Measurements from ENCODE around the gene OTOS. TPM values are rescaled to one million over a fixed set of nuclear protein-coding genes. Genes with fewer than 3 reads are reported as not detected.

The OTOS gene
- total and polyA plus RNA-seq, 2 of the 4 experiments (the other 2 are of a cell fraction) = 0.34 TPM; not detected in 1

DNA sequence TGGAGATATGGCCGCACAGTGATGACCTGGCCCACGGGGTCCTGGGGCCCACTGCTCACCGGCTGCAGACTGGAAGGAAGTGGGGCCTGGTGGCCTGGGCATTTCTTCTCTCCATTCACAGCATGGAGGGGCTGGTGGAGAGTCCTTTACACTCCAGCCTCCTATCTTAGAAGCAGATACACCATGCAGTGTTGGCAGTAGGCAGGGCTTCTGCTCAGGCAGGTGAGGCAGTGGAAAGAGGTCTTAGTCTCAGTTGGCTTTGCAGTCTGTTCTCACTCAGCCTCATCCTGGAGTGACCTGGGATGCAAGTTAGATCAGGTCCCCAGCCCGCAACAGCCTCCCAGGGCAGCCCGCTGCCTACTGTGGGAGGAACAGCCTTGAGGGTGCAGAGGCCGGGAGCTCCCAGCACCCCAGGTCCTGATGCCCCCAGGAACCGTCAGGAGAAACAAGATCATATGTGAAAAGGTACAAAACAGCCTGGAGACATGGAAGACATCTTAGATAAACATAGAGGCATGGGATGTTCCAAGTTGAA lies 45.8 kb upstream of the OTOS start:
- Histone ChIP-seq H2BK5ac (ENCODE audit: low read depth, low read length, poor library complexity, severe bottlenecking) (no peak overlapping the region), H3K9me3 (ENCODE audit: control insufficient read depth, insufficient read depth, low read length) (peaks cover 9% of the 10 kb centered on the region), H4K20me1 (ENCODE audit: insufficient read depth, low read length) (no peaks in the 10 kb centered on the region), H2BK15ac (ENCODE audit: low read depth, low read length) (no peak overlapping the region), H3K23ac (ENCODE audit: low read depth, low read length) (no peak overlapping the region), H2AK5ac (ENCODE audit: low read depth, low read length) (no peak overlapping the region), H2AFZ (replicated peaks; ENCODE audit: low read length, poor library complexity) (no peak overlapping the region), H3K27ac (ENCODE audit: insufficient read depth, low read length) (no peak overlapping the region), H2AK9ac (replicated peaks; ENCODE audit: low read depth, low read length, poor library complexity) (no peak overlapping the region), H3K27me3 (ENCODE audit: control insufficient read depth, insufficient read depth, low read length) (peaks cover 56% of the 10 kb centered on the region), H2BK20ac (ENCODE audit: low read depth, low read length) (no peak overlapping the region), H4K8ac (ENCODE audit: low read depth in 2 of 2, low read length in 2 of 2) (no peak overlapping the region), H3K36me3 (ENCODE audit: control insufficient read depth, insufficient read depth, low read length) (no peaks in the 10 kb centered on the region), H3K56ac (ENCODE audit: extremely low read depth, insufficient read depth, low read length) (no peak overlapping the region), H3K4me1 (ENCODE audit: control insufficient read depth, insufficient read depth, low read length) (no peaks in the 10 kb centered on the region), H4K5ac (ENCODE audit: low read depth, low read length) (no peak overlapping the region), H3K4me2 (ENCODE audit: low read depth, low read length) (no peak overlapping the region), H3K9me1 (ENCODE audit: insufficient read depth, low read length) (no peaks in the 10 kb centered on the region), H3K14ac (replicated peaks; ENCODE audit: low read depth, low read length) (no peak overlapping the region), H3K79me1 (ENCODE audit: low read depth in 1 of 2, low read length in 2 of 2) (no peaks in the 10 kb centered on the region), H3K4ac (ENCODE audit: low read depth, low read length) (no peak overlapping the region), H2BK120ac (ENCODE audit: low read depth, low read length) (no peak overlapping the region), H3K4me3 (ENCODE audit: insufficient read depth, low read depth, low read length) (no peak overlapping the region), H3K9ac (ENCODE audit: low read depth, low read length) (no peak overlapping the region), H4K91ac (ENCODE audit: insufficient read depth, low read depth, low read length) (no peak overlapping the region), H3K18ac (ENCODE audit: low read depth, low read length) (no peak overlapping the region)
- ATAC-seq (ENCODE audit: low read depth) (no peak), DNase-seq (no peak)
- ChIA-PET CTCF (no interaction called here), POLR2A (ENCODE audit: unreplicated experiment) (no interaction called here)
- TF ChIP-seq FOS (IDR thresholded peaks at IDR 0.05; ENCODE audit: low read depth, low read length) (no peak), MXI1 (IDR thresholded peaks at IDR 0.05; ENCODE audit: borderline replicate concordance, low read depth, low read length) (no peak), POLR2A (IDR thresholded peaks at IDR 0.05; ENCODE audit: low read depth, low read length) (no peak), MAFK (IDR thresholded peaks at IDR 0.05; ENCODE audit: low read depth, low read length) (no peak), RCOR1 (IDR thresholded peaks at IDR 0.05; ENCODE audit: insufficient replicate concordance, low read length) (no peak)
- TF ChIP-seq, protein P1, sequence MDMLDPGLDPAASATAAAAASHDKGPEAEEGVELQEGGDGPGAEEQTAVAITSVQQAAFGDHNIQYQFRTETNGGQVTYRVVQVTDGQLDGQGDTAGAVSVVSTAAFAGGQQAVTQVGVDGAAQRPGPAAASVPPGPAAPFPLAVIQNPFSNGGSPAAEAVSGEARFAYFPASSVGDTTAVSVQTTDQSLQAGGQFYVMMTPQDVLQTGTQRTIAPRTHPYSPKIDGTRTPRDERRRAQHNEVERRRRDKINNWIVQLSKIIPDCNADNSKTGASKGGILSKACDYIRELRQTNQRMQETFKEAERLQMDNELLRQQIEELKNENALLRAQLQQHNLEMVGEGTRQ (IDR thresholded peaks at IDR 0.05; ENCODE audit: low read depth, low read length) = no peak
- TF ChIP-seq, protein P2, sequence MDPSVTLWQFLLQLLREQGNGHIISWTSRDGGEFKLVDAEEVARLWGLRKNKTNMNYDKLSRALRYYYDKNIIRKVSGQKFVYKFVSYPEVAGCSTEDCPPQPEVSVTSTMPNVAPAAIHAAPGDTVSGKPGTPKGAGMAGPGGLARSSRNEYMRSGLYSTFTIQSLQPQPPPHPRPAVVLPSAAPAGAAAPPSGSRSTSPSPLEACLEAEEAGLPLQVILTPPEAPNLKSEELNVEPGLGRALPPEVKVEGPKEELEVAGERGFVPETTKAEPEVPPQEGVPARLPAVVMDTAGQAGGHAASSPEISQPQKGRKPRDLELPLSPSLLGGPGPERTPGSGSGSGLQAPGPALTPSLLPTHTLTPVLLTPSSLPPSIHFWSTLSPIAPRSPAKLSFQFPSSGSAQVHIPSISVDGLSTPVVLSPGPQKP (IDR thresholded peaks at IDR 0.05; ENCODE audit: borderline replicate concordance, low read depth, low read length) = no peak
- no TSS peak for BruUV-seq (replicated peaks)
- dilution Hi-C loops (cut with HindIII; ENCODE audit: low sequenced_read_pairs, unreplicated experiment) = no loop called here
- no CpG with 5 or more reads among the region's 7 CpGs for WGBS, 2 experiments (ENCODE audit: extremely low coverage in 2 of 2, insufficient read length in 1 of 2)
- intact Hi-C loops (cut with micrococcal nuclease) = no loop called here
- in situ Hi-C loops (cut with MboI; ENCODE audit: low sequenced_read_pairs) = no loop called here

All from IMR-90 (cell line).